A549 (cell line): ENCODE data around the gene PRR3.

Source experiments
- EHF ChIP-seq: fragments of 250-450 bp; sonication (Bioruptor Pico); IDR thresholded peaks from 2 replicates; pipeline ENCODE4 v1.5.0; 2020; ENCODE audit warnings: mild to moderate bottlenecking
- EP300 ChIP-seq, 2 experiments: fragments of >200 bp; sonication (Bioruptor Twin); formaldehyde crosslinking; IDR thresholded peaks; 2 replicates in 1 of 2; 3 replicates in 1 of 2; pipeline ENCODE4 v1.6.1; 2016 to 2017
- HOXA7 ChIP-seq: fragments of 250-450 bp; sonication (Bioruptor Pico); IDR thresholded peaks from 2 replicates; pipeline ENCODE4 v1.5.0; 2020; ENCODE audit warnings: mild to moderate bottlenecking, moderate library complexity
- KDM1A ChIP-seq: fragments of 200-600 bp; sonication (generic); IDR thresholded peaks from 2 replicates; pipeline ENCODE4 v1.6.1; 2016; ENCODE audit warnings: low read depth, mild to moderate bottlenecking
- NFE2L2 ChIP-seq: fragments of 150-350 bp; conservative IDR thresholded peaks from 2 replicates; pipeline ENCODE4 v1.6.1; 2014; ENCODE audit warnings: low read length
- NPAS2 ChIP-seq: fragments of 250-450 bp; sonication (Bioruptor Pico); IDR thresholded peaks from 2 replicates; pipeline ENCODE4 v1.8.0; 2022; ENCODE audit warnings: mild to moderate bottlenecking, moderate library complexity, borderline replicate concordance
- PHF8 ChIP-seq: fragments of 200-600 bp; sonication (generic); IDR thresholded peaks from 2 replicates; pipeline ENCODE4 v1.6.1; 2016; ENCODE audit warnings: low read depth, mild to moderate bottlenecking, antibody characterized with exemption, moderate library complexity, borderline replicate concordance
- POLR2A ChIP-seq: IDR thresholded peaks from 2 replicates; pipeline ENCODE4 v1.6.1; 2012; ENCODE audit warnings: mild to moderate bottlenecking, low read length
- RAD21 ChIP-seq, 2 experiments: fragments of >200 bp in 1 of 2; sonication (Bioruptor Twin) in 1 of 2; formaldehyde crosslinking in 1 of 2; IDR thresholded peaks in 1 of 2; conservative IDR thresholded peaks in 1 of 2; 2 replicates in 1 of 2; 3 replicates in 1 of 2; pipeline ENCODE4 v1.6.1; 2012 to 2018; ENCODE audit warnings: inconsistent platforms in 1 of 2
- RCOR1 ChIP-seq: fragments of 150-350 bp; IDR thresholded peaks from 2 replicates; pipeline ENCODE4 v1.6.1; 2014; ENCODE audit warnings: antibody characterized with exemption, low read length, low read depth
- RFX5 ChIP-seq: fragments of 450-650 bp; IDR thresholded peaks from 2 replicates; pipeline ENCODE4 v1.7.1; 2014; ENCODE audit warnings: antibody characterized with exemption, mild to moderate bottlenecking, moderate library complexity
- TP53 ChIP-seq: fragments of 250-450 bp; sonication (Bioruptor Pico); IDR thresholded peaks from 2 replicates; pipeline ENCODE4 v1.5.0; 2021; ENCODE audit warnings: mild to moderate bottlenecking, moderate library complexity
- ZNF302 ChIP-seq: fragments of 250-450 bp; sonication (Bioruptor Pico); IDR thresholded peaks from 2 replicates; pipeline ENCODE4 v1.9.0; 2021; ENCODE audit warnings: inconsistent platforms, mild to moderate bottlenecking, moderate library complexity
- TF ChIP-seq, protein P1 (sequence below): fragments of >200 bp; sonication (Bioruptor Twin); formaldehyde crosslinking; IDR thresholded peaks from 3 replicates; pipeline ENCODE4 v1.5.1; 2016

DNA sequence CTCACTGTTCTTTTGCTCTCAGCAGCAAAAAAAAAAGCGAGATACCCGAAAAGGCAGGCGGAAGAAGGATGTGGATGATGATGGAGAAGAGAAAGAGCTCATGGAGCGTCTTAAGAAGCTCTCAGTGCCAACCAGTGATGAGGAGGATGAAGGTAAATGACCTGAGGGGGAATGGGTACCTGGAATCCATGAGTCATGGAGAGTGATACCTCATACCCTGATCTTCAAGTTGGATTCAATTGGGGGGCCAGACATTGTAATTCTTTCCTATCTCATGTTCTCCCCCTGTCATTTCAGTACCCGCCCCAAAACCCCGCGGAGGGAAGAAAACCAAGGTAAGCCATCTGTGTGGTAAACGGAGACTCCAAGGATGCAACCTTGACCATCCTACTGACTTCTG is 21.0 kb downstream of the PRR3 start:
- TF ChIP-seq PHF8 (no peak), NFE2L2 (no peak), ZNF302 (CRISPR knock-in tag) (no peak), RFX5 (no peak), EHF (CRISPR knock-in tag) (no peak), RCOR1 (no peak), POLR2A (no peak), TP53 (CRISPR knock-in tag) (no peak), RAD21 (conservative IDR thresholded peaks at IDR 0.05 in 1 of 2, IDR thresholded peaks at IDR 0.05 in 1 of 2) (no peak), EP300 (IDR thresholded peaks at IDR 0.05) (no peak), NPAS2 (CRISPR knock-in tag) (no peak), KDM1A (no peak), HOXA7 (CRISPR knock-in tag) (no peak)
- TF ChIP-seq, protein P1, sequence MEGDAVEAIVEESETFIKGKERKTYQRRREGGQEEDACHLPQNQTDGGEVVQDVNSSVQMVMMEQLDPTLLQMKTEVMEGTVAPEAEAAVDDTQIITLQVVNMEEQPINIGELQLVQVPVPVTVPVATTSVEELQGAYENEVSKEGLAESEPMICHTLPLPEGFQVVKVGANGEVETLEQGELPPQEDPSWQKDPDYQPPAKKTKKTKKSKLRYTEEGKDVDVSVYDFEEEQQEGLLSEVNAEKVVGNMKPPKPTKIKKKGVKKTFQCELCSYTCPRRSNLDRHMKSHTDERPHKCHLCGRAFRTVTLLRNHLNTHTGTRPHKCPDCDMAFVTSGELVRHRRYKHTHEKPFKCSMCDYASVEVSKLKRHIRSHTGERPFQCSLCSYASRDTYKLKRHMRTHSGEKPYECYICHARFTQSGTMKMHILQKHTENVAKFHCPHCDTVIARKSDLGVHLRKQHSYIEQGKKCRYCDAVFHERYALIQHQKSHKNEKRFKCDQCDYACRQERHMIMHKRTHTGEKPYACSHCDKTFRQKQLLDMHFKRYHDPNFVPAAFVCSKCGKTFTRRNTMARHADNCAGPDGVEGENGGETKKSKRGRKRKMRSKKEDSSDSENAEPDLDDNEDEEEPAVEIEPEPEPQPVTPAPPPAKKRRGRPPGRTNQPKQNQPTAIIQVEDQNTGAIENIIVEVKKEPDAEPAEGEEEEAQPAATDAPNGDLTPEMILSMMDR = no peak
